MCF 10A (cell line): ENCODE results near the gene BSCL2. TPM values are rescaled to one million over a fixed set of nuclear protein-coding genes. Genes with fewer than 3 reads are reported as not detected.
A peak's percentile ranks its signal among the peaks of the same experiment; 100 is the strongest.
"Not testable (repeated sequence)": the region's sequence is repeated elsewhere in the genome, so short reads cannot be mapped to it uniquely, and the experiment has no call there.

Experiments
- BruUV-seq: library from RNA; stranded (reverse); fragments of 400-500 nt; replicated peaks from 2 replicates; lab custom pipeline; 2021; lab: Mats Ljungman, UMichigan
- CTCF ChIA-PET: fragments of 300-600 bp; sonication (Branson Sonifier 250); formaldehyde crosslinking; extraction: SDS; loops from one replicate; lab custom pipeline; 2021; ENCODE audit warnings: antibody characterized with exemption, inconsistent platforms; lab: Yijun Ruan, JAX
- POLR2A ChIA-PET: fragments of 300-600, 350-650 bp; sonication (Branson Sonifier 250); formaldehyde crosslinking; extraction: SDS; loops from one replicate; lab custom pipeline; 2020; ENCODE audit warnings: antibody characterized with exemption, inconsistent platforms; lab: Yijun Ruan, JAX
- DNase-seq: peaks from one replicate; pipeline ENCODE4 v3.0.0-alpha.2; 2018; ENCODE audit not compliant: unreplicated experiment
- H3K27ac Mint-ChIP-seq: one replicate; pipeline ENCODE4 v1.8.0; 2022; ENCODE audit warnings: mild to moderate bottlenecking, low read depth, mixed read lengths; ENCODE audit not compliant: unreplicated experiment
- H3K27me3 Mint-ChIP-seq: one replicate; pipeline ENCODE4 v1.8.0; 2022; ENCODE audit warnings: mixed read lengths; ENCODE audit not compliant: insufficient read depth, unreplicated experiment
- H3K36me3 Mint-ChIP-seq: one replicate; pipeline ENCODE4 v1.8.0; 2022; ENCODE audit warnings: mild to moderate bottlenecking, moderate library complexity, mixed read lengths; ENCODE audit not compliant: insufficient read depth, unreplicated experiment
- H3K4me1 Mint-ChIP-seq: one replicate; pipeline ENCODE4 v1.8.0; 2022; ENCODE audit warnings: mixed read lengths; ENCODE audit not compliant: insufficient read depth, unreplicated experiment
- H3K4me3 Mint-ChIP-seq: one replicate; pipeline ENCODE4 v1.8.0; 2022; ENCODE audit warnings: mild to moderate bottlenecking, moderate library complexity, mixed read lengths; ENCODE audit not compliant: unreplicated experiment
- H3K9me3 Mint-ChIP-seq: one replicate; pipeline ENCODE4 v1.8.0; 2022; ENCODE audit warnings: mixed read lengths; ENCODE audit not compliant: unreplicated experiment
- CTCF ChIP-seq: fragments of 200-600 bp; IDR thresholded peaks from one replicate; pipeline ENCODE4 v1.8.0; 2022; ENCODE audit warnings: antibody characterized with exemption, mild to moderate bottlenecking; ENCODE audit not compliant: unreplicated experiment
- intact Hi-C: fragments of 100-400 bp; cut with micrococcal nuclease; formaldehyde crosslinking; loops from 2 replicates; pipeline ENCODE4 v1.14.1; 2022
- total RNA-seq: library from RNA; stranded (reverse); gene quantifications from 2 replicates; pipeline ENCODE4 v1.2.3, GENCODE V29; 2022

BSCL2 gene
- total RNA-seq, 1 experiment from 2014 or later, result 33.1 TPM

- peaks cover 41% of the 10 kb centered on the region for H3K36me3 Mint-ChIP-seq
- CTCF ChIA-PET, result interaction anchor here (0.6 to 7.0 kb wide), 4 partner anchors 12 to 25 kb away, joined by 3 to 38 read pairs (median 18); no protein-coding TSS in a partner anchor
- no peaks in the 10 kb centered on the region for H3K9me3 Mint-ChIP-seq
- H3K4me1 Mint-ChIP-seq, result peaks cover 25% of the 10 kb centered on the region
- H3K27me3 Mint-ChIP-seq, result no peaks in the 10 kb centered on the region
- DNase-seq, result no peak
- intact Hi-C loops, result no loop called here
- TSS peak; percentile 2 for BruUV-seq
- peak overlapping the region; percentile 94 for H3K27ac Mint-ChIP-seq
- POLR2A ChIA-PET, result interaction anchor here (0.6 to 15.7 kb wide), 28 partner anchors 10 to 745 kb away, joined by 3 to 197 read pairs (median 5); partner anchors contain the start of genes B3GAT3, C11orf98, CSKMT and EEF1G
- H3K4me3 Mint-ChIP-seq, result peak overlapping the region; percentile 92
- TF ChIP-seq CTCF, result no peak
Observed at GRCh38 chr11:62705413-62705812, 1.8 kb downstream of the BSCL2 start.

GRCh38 chr11:62703921-62704320 is 3.3 kb downstream of the BSCL2 start:
- Mint-ChIP-seq H3K4me1 (peaks cover 19% of the 10 kb centered on the region), H3K36me3 (peaks cover 33% of the 10 kb centered on the region)
- H3K27me3 Mint-ChIP-seq, BruUV-seq, H3K27ac Mint-ChIP-seq, intact Hi-C loops, H3K4me3 Mint-ChIP-seq, H3K9me3 Mint-ChIP-seq, DNase-seq: not testable (repeated sequence)
- POLR2A ChIA-PET, result interaction anchor here (0.6 to 2.6 kb wide), 5 partner anchors 23 to 857 kb away, joined by 3 to 8 read pairs (median 5); partner anchors contain the start of genes C11orf98, CSKMT and UBXN1
- CTCF ChIA-PET, result interaction anchor here (0.6 to 7.0 kb wide), 4 partner anchors 10 to 159 kb away, joined by 3 to 38 read pairs (median 18); no protein-coding TSS in a partner anchor

GRCh38 chr11:62702246-62702645 is 5.0 kb downstream of the BSCL2 start:
- Mint-ChIP-seq H3K9me3 (no peaks in the 10 kb centered on the region), H3K27ac (peak overlapping the region; percentile 16), H3K4me3 (no peak overlapping the region), H3K4me1 (peaks cover 14% of the 10 kb centered on the region), H3K27me3 (no peaks in the 10 kb centered on the region), H3K36me3 (peaks cover 46% of the 10 kb centered on the region)
- ChIA-PET CTCF (interaction anchor here (0.6 to 7.0 kb wide), 3 partner anchors 9 to 307 kb away, joined by 3 to 38 read pairs (median 14); no protein-coding TSS in a partner anchor), POLR2A (interaction anchor here (1.0 to 2.6 kb wide), 4 partner anchors 23 to 51 kb away, joined by 3 to 8 read pairs (median 4); partner anchors contain the start of genes C11orf98, CSKMT, LBHD1 and UBXN1)
- BruUV-seq, result no TSS peak
- no peak for TF ChIP-seq CTCF
- intact Hi-C loops, result no loop called here
- no peak for DNase-seq

- Mint-ChIP-seq H3K4me3 (no peak overlapping the region), H3K36me3 (peaks cover 63% of the 10 kb centered on the region), H3K27me3 (no peaks in the 10 kb centered on the region), H3K27ac (no peak overlapping the region), H3K9me3 (no peaks in the 10 kb centered on the region), H3K4me1 (peaks cover 6% of the 10 kb centered on the region)
- ChIA-PET POLR2A (interaction anchor here (0.7 to 2.0 kb wide), 7 partner anchors 11 to 42 kb away, joined by 3 to 8 read pairs (median 6); partner anchors contain the start of genes C11orf98, CSKMT, INTS5 and UBXN1), CTCF (interaction anchor here (0.5 to 7.6 kb wide), 18 partner anchors 9 to 604 kb away, joined by 3 to 72 read pairs (median 4); partner anchors contain the start of genes BSCL2, C11orf98 and GNG3)
- BruUV-seq, result no TSS peak
- peak; percentile 86 for DNase-seq
- intact Hi-C loops, result loop anchor here (1.0 to 2.0 kb wide), 3 partner anchors 14 to 299 kb away; partner anchors contain the start of genes EML3 and ROM1
- peak; percentile 80 for TF ChIP-seq CTCF
Observed at GRCh38 chr11:62694455-62695167, 12.6 kb downstream of the BSCL2 start.

- not testable (repeated sequence) for H3K4me3 Mint-ChIP-seq, DNase-seq, H3K27me3 Mint-ChIP-seq, H3K27ac Mint-ChIP-seq, H3K9me3 Mint-ChIP-seq, BruUV-seq
- intact Hi-C loops, result loop anchor here (1.0 to 2.0 kb wide), 3 partner anchors 13 to 298 kb away; partner anchors contain the start of genes EML3 and ROM1
- Mint-ChIP-seq H3K4me1 (peaks cover 15% of the 10 kb centered on the region), H3K36me3 (peaks cover 69% of the 10 kb centered on the region)
- POLR2A ChIA-PET, result interaction anchor here (0.7 to 2.6 kb wide), 7 partner anchors 12 to 147 kb away, joined by 3 to 7 read pairs (median 4); partner anchors contain the start of genes C11orf98, CSKMT, INTS5 and UQCC3
- CTCF ChIA-PET, result interaction anchor here (0.6 to 7.6 kb wide), 17 partner anchors 9 to 316 kb away, joined by 3 to 72 read pairs (median 4); partner anchors contain the start of genes BSCL2 and GNG3
Observed at GRCh38 chr11:62693624-62694023, 13.6 kb downstream of the BSCL2 start.
